GM20431 (cell line): Measurements from ENCODE around the gene SPRY4.

ENCODE experiments used
- in situ Hi-C: fragments of 300-500 bp; cut with MseI, MboI; formaldehyde crosslinking; loops from one replicate; pipeline ENCODE4 v1.15.0; 2020; ENCODE audit warnings: low sequenced_read_pairs; ENCODE audit not compliant: unreplicated experiment

SPRY4 gene

GRCh38 chr5:142317173-142317572 lies 7.6 kb downstream of the SPRY4 start:
- in situ Hi-C loops = no loop called here

GRCh38 chr5:142316681-142317080 lies 8.1 kb downstream of the SPRY4 start:
- in situ Hi-C loops = no loop called here

GRCh38 chr5:142316051-142316450 lies 8.8 kb downstream of the SPRY4 start:
- in situ Hi-C loops = no loop called here

GRCh38 chr5:142315096-142315900 lies 9.5 kb downstream of the SPRY4 start:
- in situ Hi-C loops = no loop called here

GRCh38 chr5:142314606-142315005 lies 10.2 kb downstream of the SPRY4 start:
- in situ Hi-C loops = no loop called here

- in situ Hi-C loops = no loop called here
These were observed 10.7 kb downstream of the SPRY4 start for GRCh38 chr5:142314109-142314508.

GRCh38 chr5:142313682-142314081 lies 11.1 kb downstream of the SPRY4 start:
- in situ Hi-C loops = no loop called here

- in situ Hi-C loops = no loop called here
These were observed 11.5 kb downstream of the SPRY4 start for GRCh38 chr5:142313275-142313674.

GRCh38 chr5:142312399-142312798 lies 12.4 kb downstream of the SPRY4 start:
- in situ Hi-C loops = no loop called here

- in situ Hi-C loops = no loop called here
These were observed 13.1 kb downstream of the SPRY4 start for GRCh38 chr5:142311725-142312124.

GRCh38 chr5:142310803-142311202 lies 14.0 kb downstream of the SPRY4 start:
- in situ Hi-C loops = no loop called here

GRCh38 chr5:142309747-142310318 lies 15.0 kb downstream of the SPRY4 start:
- in situ Hi-C loops = no loop called here

- in situ Hi-C loops = no loop called here
These were observed 16.5 kb downstream of the SPRY4 start for GRCh38 chr5:142308358-142308757.

- in situ Hi-C loops = no loop called here
These were observed 17.5 kb downstream of the SPRY4 start for GRCh38 chr5:142307146-142307890.

- in situ Hi-C loops = no loop called here
These were observed 18.7 kb downstream of the SPRY4 start for GRCh38 chr5:142306077-142306502.

GRCh38 chr5:142305211-142305610 lies 19.6 kb downstream of the SPRY4 start:
- in situ Hi-C loops = no loop called here

GRCh38 chr5:142304013-142304701 lies 20.7 kb downstream of the SPRY4 start:
- in situ Hi-C loops = no loop called here

GRCh38 chr5:142303565-142303964 lies 21.3 kb downstream of the SPRY4 start:
- in situ Hi-C loops = no loop called here

GRCh38 chr5:142301540-142301939 lies 23.3 kb downstream of the SPRY4 start:
- in situ Hi-C loops = no loop called here

- in situ Hi-C loops = no loop called here
These were observed 24.1 kb downstream of the SPRY4 start for GRCh38 chr5:142300677-142301076.
